Measurements from ENCODE around the gene NRXN3. TPM values are rescaled to one million over a fixed set of nuclear protein-coding genes. Genes with fewer than 3 reads are reported as not detected.

The NRXN3 gene
- total and polyA plus RNA-seq, 2 experiments from 2014 or later: 5.7 to 7.1 TPM

DNA sequence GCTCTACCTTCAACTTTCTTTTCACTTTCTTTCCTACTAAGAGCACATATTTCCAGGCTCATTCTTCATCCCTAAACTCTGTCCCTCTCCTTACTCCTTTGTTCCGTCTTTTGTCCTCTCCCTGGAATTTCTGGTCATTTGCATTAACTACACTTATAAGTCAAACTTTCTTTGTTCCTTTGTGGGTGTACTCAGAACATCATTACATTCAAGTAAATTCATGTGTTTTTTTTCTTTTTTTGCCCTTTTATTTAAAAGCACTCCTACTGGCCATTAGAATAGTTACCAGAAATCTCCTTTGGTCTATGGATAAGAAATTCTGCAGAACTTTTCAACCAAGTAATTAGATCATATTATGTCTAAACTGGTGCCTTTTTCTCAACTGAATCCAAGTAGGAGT lies 1238.5 kb downstream of the NRXN3 start:
- Histone ChIP-seq H3K4me2 (no peak overlapping the region), H3K27ac (no peak overlapping the region), H3K9me3 (ENCODE audit: low read depth) (no peaks in the 10 kb centered on the region), H3K79me2 (no peaks in the 10 kb centered on the region), H3K4me3 (no peak overlapping the region), H3K27me3 (no peaks in the 10 kb centered on the region), H2AFZ (no peak overlapping the region), H4K20me1 (ENCODE audit: insufficient read depth, poor library complexity, severe bottlenecking) (no peaks in the 10 kb centered on the region), H3K4me1 (ENCODE audit: insufficient read depth) (no peaks in the 10 kb centered on the region), H3K36me3 (replicated peaks; ENCODE audit: insufficient read depth, low read depth) (no peaks in the 10 kb centered on the region), H3K9me2 (replicated peaks; ENCODE audit: insufficient read depth) (no peaks in the 10 kb centered on the region)
- TF ChIP-seq, protein P1, sequence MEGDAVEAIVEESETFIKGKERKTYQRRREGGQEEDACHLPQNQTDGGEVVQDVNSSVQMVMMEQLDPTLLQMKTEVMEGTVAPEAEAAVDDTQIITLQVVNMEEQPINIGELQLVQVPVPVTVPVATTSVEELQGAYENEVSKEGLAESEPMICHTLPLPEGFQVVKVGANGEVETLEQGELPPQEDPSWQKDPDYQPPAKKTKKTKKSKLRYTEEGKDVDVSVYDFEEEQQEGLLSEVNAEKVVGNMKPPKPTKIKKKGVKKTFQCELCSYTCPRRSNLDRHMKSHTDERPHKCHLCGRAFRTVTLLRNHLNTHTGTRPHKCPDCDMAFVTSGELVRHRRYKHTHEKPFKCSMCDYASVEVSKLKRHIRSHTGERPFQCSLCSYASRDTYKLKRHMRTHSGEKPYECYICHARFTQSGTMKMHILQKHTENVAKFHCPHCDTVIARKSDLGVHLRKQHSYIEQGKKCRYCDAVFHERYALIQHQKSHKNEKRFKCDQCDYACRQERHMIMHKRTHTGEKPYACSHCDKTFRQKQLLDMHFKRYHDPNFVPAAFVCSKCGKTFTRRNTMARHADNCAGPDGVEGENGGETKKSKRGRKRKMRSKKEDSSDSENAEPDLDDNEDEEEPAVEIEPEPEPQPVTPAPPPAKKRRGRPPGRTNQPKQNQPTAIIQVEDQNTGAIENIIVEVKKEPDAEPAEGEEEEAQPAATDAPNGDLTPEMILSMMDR (IDR thresholded peaks at IDR 0.05; ENCODE audit: poor library complexity): no peak
- TF ChIP-seq EZH2 (IDR thresholded peaks at IDR 0.05; ENCODE audit: borderline replicate concordance) (no peak), EZH2phosphoT487 (IDR thresholded peaks at IDR 0.05; ENCODE audit: low read depth, severe bottlenecking, unreplicated experiment) (no peak)
- DNase-seq (ENCODE audit: low spot score): no peak
- 90% methylated on average over 1 of the region's 1 CpG for WGBS (ENCODE audit: low lambda C conversion rate, missing lambda C conversion rate)

DNA sequence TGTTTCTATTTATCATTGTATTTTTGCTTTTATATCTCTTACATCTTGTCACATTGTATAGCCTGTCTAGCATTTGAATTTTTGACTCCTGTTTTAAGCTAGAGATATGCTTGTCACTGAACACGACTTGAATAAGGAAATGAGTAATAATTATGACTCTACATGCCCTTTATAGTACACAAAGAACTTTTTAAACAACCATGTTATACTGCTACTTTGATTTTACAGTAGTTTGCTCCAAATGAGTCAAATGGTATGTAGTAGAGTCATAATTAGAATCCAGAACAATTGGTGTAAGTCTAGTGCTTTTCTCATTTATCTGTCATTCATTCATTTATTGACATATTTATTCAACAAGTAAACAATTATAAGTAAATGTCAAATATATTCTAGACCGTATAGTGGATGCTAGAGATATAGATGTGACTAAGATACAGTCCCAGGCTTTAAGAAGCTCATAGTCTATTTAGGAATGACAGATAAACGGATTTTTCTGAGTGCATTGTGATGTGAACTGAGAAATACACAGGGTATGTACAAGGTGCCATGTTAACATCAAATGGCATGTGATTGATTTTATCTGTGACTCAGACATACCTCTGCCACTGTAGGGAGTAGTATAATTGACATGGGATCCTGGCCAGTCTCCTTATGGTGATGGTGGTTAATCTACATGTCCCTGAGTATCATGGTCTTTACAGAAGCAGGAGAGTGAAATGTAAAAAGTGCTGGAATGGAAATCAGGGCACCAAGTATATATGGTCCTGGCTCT lies 1241.4 kb downstream of the NRXN3 start:
- Histone ChIP-seq H3K79me2 (no peaks in the 10 kb centered on the region), H3K27me3 (no peaks in the 10 kb centered on the region), H4K20me1 (ENCODE audit: insufficient read depth, poor library complexity, severe bottlenecking) (no peaks in the 10 kb centered on the region), H3K4me3 (no peak overlapping the region), H3K9me2 (replicated peaks; ENCODE audit: insufficient read depth) (no peaks in the 10 kb centered on the region), H3K27ac (no peak overlapping the region), H3K4me1 (ENCODE audit: insufficient read depth) (no peaks in the 10 kb centered on the region), H3K4me2 (no peak overlapping the region), H2AFZ (no peak overlapping the region), H3K9me3 (ENCODE audit: low read depth) (no peaks in the 10 kb centered on the region), H3K36me3 (replicated peaks; ENCODE audit: insufficient read depth, low read depth) (no peaks in the 10 kb centered on the region)
- WGBS (ENCODE audit: low lambda C conversion rate, missing lambda C conversion rate): 87% methylated on average over 3 of the region's 3 CpGs
- TF ChIP-seq EZH2 (IDR thresholded peaks at IDR 0.05; ENCODE audit: borderline replicate concordance) (no peak), EZH2phosphoT487 (IDR thresholded peaks at IDR 0.05; ENCODE audit: low read depth, severe bottlenecking, unreplicated experiment) (no peak)
- TF ChIP-seq, protein P1 (IDR thresholded peaks at IDR 0.05; ENCODE audit: poor library complexity): no peak
- DNase-seq (ENCODE audit: low spot score): no peak

DNA sequence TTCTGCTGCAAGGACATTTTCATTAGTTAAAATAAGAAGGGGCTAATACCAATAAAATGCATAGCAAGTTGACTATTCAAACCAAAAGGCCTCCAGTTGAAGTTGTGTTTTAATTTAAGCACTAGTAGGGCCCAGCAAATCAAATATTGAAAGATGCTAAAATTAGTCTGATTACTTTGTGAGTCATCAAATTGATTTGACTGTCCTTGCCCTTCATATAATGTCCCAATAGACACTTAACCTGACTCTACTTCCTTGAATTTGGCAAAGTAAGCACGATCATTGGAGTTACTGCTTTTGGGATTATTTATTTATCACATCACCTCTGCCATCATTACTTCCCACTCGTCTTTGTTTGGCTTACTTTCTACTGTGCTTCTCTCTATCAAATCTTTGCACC lies 1242.6 kb downstream of the NRXN3 start:
- Histone ChIP-seq H3K27me3 (no peaks in the 10 kb centered on the region), H3K4me2 (no peak overlapping the region), H3K79me2 (no peaks in the 10 kb centered on the region), H3K36me3 (replicated peaks; ENCODE audit: insufficient read depth, low read depth) (no peaks in the 10 kb centered on the region), H3K27ac (no peak overlapping the region), H3K4me1 (ENCODE audit: insufficient read depth) (no peaks in the 10 kb centered on the region), H3K9me2 (replicated peaks; ENCODE audit: insufficient read depth) (no peaks in the 10 kb centered on the region), H4K20me1 (ENCODE audit: insufficient read depth, poor library complexity, severe bottlenecking) (no peaks in the 10 kb centered on the region), H2AFZ (no peak overlapping the region), H3K4me3 (no peak overlapping the region), H3K9me3 (ENCODE audit: low read depth) (no peaks in the 10 kb centered on the region)
- DNase-seq (ENCODE audit: low spot score): no peak
- 80% methylated on average over 2 of the region's 2 CpGs for WGBS (ENCODE audit: low lambda C conversion rate, missing lambda C conversion rate)
- TF ChIP-seq EZH2phosphoT487 (IDR thresholded peaks at IDR 0.05; ENCODE audit: low read depth, severe bottlenecking, unreplicated experiment): no peak
- TF ChIP-seq, protein P1 (IDR thresholded peaks at IDR 0.05; ENCODE audit: poor library complexity): no peak
- TF ChIP-seq EZH2 (IDR thresholded peaks at IDR 0.05; ENCODE audit: borderline replicate concordance): no peak
